MCF 10A (cell line): ENCODE results near the gene THADA. TPM values are rescaled to one million over a fixed set of nuclear protein-coding genes. Genes with fewer than 3 reads are reported as not detected.

Experiments used
- BruUV-seq: library from RNA; stranded (reverse); fragments of 400-500 nt; replicated peaks from 2 replicates; lab custom pipeline; 2021; lab: Mats Ljungman, UMichigan
- CTCF ChIA-PET: fragments of 300-600 bp; sonication (Branson Sonifier 250); formaldehyde crosslinking; extraction: SDS; loops from one replicate; lab custom pipeline; 2021; ENCODE audit warnings: antibody characterized with exemption, inconsistent platforms; lab: Yijun Ruan, JAX
- POLR2A ChIA-PET: fragments of 300-600, 350-650 bp; sonication (Branson Sonifier 250); formaldehyde crosslinking; extraction: SDS; loops from one replicate; lab custom pipeline; 2020; ENCODE audit warnings: antibody characterized with exemption, inconsistent platforms; lab: Yijun Ruan, JAX
- DNase-seq: peaks from one replicate; pipeline ENCODE4 v3.0.0-alpha.2; 2018; ENCODE audit not compliant: unreplicated experiment
- H3K27ac Mint-ChIP-seq: one replicate; pipeline ENCODE4 v1.8.0; 2022; ENCODE audit warnings: mild to moderate bottlenecking, low read depth, mixed read lengths; ENCODE audit not compliant: unreplicated experiment
- H3K27me3 Mint-ChIP-seq: one replicate; pipeline ENCODE4 v1.8.0; 2022; ENCODE audit warnings: mixed read lengths; ENCODE audit not compliant: insufficient read depth, unreplicated experiment
- H3K36me3 Mint-ChIP-seq: one replicate; pipeline ENCODE4 v1.8.0; 2022; ENCODE audit warnings: mild to moderate bottlenecking, moderate library complexity, mixed read lengths; ENCODE audit not compliant: insufficient read depth, unreplicated experiment
- H3K4me1 Mint-ChIP-seq: one replicate; pipeline ENCODE4 v1.8.0; 2022; ENCODE audit warnings: mixed read lengths; ENCODE audit not compliant: insufficient read depth, unreplicated experiment
- H3K4me3 Mint-ChIP-seq: one replicate; pipeline ENCODE4 v1.8.0; 2022; ENCODE audit warnings: mild to moderate bottlenecking, moderate library complexity, mixed read lengths; ENCODE audit not compliant: unreplicated experiment
- H3K9me3 Mint-ChIP-seq: one replicate; pipeline ENCODE4 v1.8.0; 2022; ENCODE audit warnings: mixed read lengths; ENCODE audit not compliant: unreplicated experiment
- CTCF ChIP-seq: fragments of 200-600 bp; IDR thresholded peaks from one replicate; pipeline ENCODE4 v1.8.0; 2022; ENCODE audit warnings: antibody characterized with exemption, mild to moderate bottlenecking; ENCODE audit not compliant: unreplicated experiment
- intact Hi-C: fragments of 100-400 bp; cut with micrococcal nuclease; formaldehyde crosslinking; loops from 2 replicates; pipeline ENCODE4 v1.14.1; 2022
- total RNA-seq: library from RNA; stranded (reverse); gene quantifications from 2 replicates; pipeline ENCODE4 v1.2.3, GENCODE V29; 2022

Gene THADA
- total RNA-seq, 1 experiment from 2014 or later, result 49.8 TPM

- peaks cover 85% of the 10 kb centered on the region for H3K36me3 Mint-ChIP-seq
- ChIA-PET POLR2A (interaction anchor here (0.5 to 13.3 kb wide), 47 partner anchors 8 to 414 kb away, joined by 3 to 329 read pairs (median 5); no protein-coding TSS in a partner anchor), CTCF (interaction anchor here (0.6 to 5.4 kb wide), 29 partner anchors 9 to 378 kb away, joined by 3 to 108 read pairs (median 4); no protein-coding TSS in a partner anchor)
- TF ChIP-seq CTCF, result peak; percentile 20
- peaks cover 12% of the 10 kb centered on the region for H3K4me1 Mint-ChIP-seq
- intact Hi-C loops, result loop anchor here (1.0 kb wide), 1 partner anchor 314 kb away; no protein-coding TSS in a partner anchor
- peak; percentile 86 for DNase-seq
- peak overlapping the region; percentile 83 for H3K27ac Mint-ChIP-seq
- peak overlapping the region; percentile 93 for H3K4me3 Mint-ChIP-seq
- no TSS peak for BruUV-seq
- no peaks in the 10 kb centered on the region for H3K9me3 Mint-ChIP-seq
- H3K27me3 Mint-ChIP-seq, result no peaks in the 10 kb centered on the region
Measured at GRCh38 chr2:43226955-43227829, 368.6 kb downstream of the THADA start.

GRCh38 chr2:43226558-43226954, 369.3 kb downstream of the THADA start, which contains the start of gene ZFP36L2:
Gene ZFP36L2, minus strand, starts transcription at chr2:43226606. Its CDS starts 291 bp downstream, at chr2:43226315.
- peak within 1 kb of the TSS; percentile 83 for H3K27ac Mint-ChIP-seq
- ChIA-PET POLR2A (interaction anchor here (0.6 to 13.3 kb wide), 35 partner anchors 7 to 414 kb away, joined by 3 to 329 read pairs (median 9); no protein-coding TSS in a partner anchor), CTCF (interaction anchor here (0.6 to 5.4 kb wide), 13 partner anchors 19 to 309 kb away, joined by 3 to 108 read pairs (median 4); no protein-coding TSS in a partner anchor)
- H3K27me3 Mint-ChIP-seq, result no peaks in the 10 kb centered on the region
- no peaks in the 10 kb centered on the region for H3K9me3 Mint-ChIP-seq
- peak within 1 kb of the TSS; percentile 93 for H3K4me3 Mint-ChIP-seq
- no TSS peak for BruUV-seq
- peak; percentile 95 for DNase-seq
- intact Hi-C loops, result no loop called here
- H3K36me3 Mint-ChIP-seq, result peaks cover 88% of the 10 kb centered on the region
- H3K4me1 Mint-ChIP-seq, result peaks cover 17% of the 10 kb centered on the region
- no peak for TF ChIP-seq CTCF

GRCh38 chr2:43225788-43226557, 369.9 kb downstream of the THADA start:
- ChIA-PET CTCF (interaction anchor here (0.6 to 6.1 kb wide), 9 partner anchors 25 to 315 kb away, joined by 3 to 59 read pairs (median 4); no protein-coding TSS in a partner anchor), POLR2A (interaction anchor here (0.7 to 13.3 kb wide), 36 partner anchors 6 to 413 kb away, joined by 3 to 329 read pairs (median 8); no protein-coding TSS in a partner anchor)
- intact Hi-C loops, result no loop called here
- Mint-ChIP-seq H3K4me3 (peak overlapping the region; percentile 93), H3K9me3 (no peaks in the 10 kb centered on the region), H3K4me1 (peaks cover 18% of the 10 kb centered on the region), H3K36me3 (peaks cover 92% of the 10 kb centered on the region), H3K27ac (peak overlapping the region; percentile 83), H3K27me3 (no peaks in the 10 kb centered on the region)
- TF ChIP-seq CTCF, result no peak
- no TSS peak for BruUV-seq
- DNase-seq, result peak; percentile 72
